Measurements from ENCODE around the gene P2RY13. TPM values are rescaled to one million over a fixed set of nuclear protein-coding genes. Genes with fewer than 3 reads are reported as not detected.

Gene P2RY13
- total RNA-seq (1 to 10 TPM in 2 of 9 donors, under 1 TPM in 7; 0.23 to 7.3 (median 0.50) TPM), polyA plus RNA-seq (under 1 TPM; 0.25 to 0.30 TPM)
- long read RNA-seq, donor 1, result 0 reads
- long read RNA-seq, donor 2, result 0 reads
- long read RNA-seq, donor 3, result 0 reads

GRCh38 chr3:151329363-151329762, at the start of gene P2RY13:
Gene P2RY13 (minus strand): TSS chr3:151329549. CDS start chr3:151329528, 21 bp downstream.
- intact Hi-C loops (cut with DNase I), result loop anchor here in 3 of 10 donors (5.0 kb wide), 2 partner anchors 102 to 162 kb away; no protein-coding TSS in a partner anchor
- Histone ChIP-seq H3K9me3 (no peaks in the 10 kb centered on the region), H3K4me3 (peak within 1 kb of the TSS in 9 of 12 donors; percentile 0 to 56 (median 17)), H3K36me3 (no peaks in the 10 kb centered on the region), H3K4me1 (peaks cover 0 to 42% (median 0%) of the 10 kb centered on the region in 12 donors), H3K27ac (peak within 1 kb of the TSS in 4 of 12 donors; percentile 20 to 72 (median 24)), H3K27me3 (no peaks in the 10 kb centered on the region)
- no peak for DNase-seq
- TF ChIP-seq POLR2A (IDR thresholded peaks at IDR 0.05), result no peak
- TF ChIP-seq, protein P1, sequence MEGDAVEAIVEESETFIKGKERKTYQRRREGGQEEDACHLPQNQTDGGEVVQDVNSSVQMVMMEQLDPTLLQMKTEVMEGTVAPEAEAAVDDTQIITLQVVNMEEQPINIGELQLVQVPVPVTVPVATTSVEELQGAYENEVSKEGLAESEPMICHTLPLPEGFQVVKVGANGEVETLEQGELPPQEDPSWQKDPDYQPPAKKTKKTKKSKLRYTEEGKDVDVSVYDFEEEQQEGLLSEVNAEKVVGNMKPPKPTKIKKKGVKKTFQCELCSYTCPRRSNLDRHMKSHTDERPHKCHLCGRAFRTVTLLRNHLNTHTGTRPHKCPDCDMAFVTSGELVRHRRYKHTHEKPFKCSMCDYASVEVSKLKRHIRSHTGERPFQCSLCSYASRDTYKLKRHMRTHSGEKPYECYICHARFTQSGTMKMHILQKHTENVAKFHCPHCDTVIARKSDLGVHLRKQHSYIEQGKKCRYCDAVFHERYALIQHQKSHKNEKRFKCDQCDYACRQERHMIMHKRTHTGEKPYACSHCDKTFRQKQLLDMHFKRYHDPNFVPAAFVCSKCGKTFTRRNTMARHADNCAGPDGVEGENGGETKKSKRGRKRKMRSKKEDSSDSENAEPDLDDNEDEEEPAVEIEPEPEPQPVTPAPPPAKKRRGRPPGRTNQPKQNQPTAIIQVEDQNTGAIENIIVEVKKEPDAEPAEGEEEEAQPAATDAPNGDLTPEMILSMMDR (IDR thresholded peaks at IDR 0.05), result no peak
- ATAC-seq, result no peak
- 80 to 91% (median 86%) methylated on average over 1 of the region's 1 CpG for WGBS, 4 donors

- H3K27ac ChIP-seq, result no peak overlapping the region
- TF ChIP-seq POLR2A (IDR thresholded peaks at IDR 0.05), result no peak
- TF ChIP-seq, protein P1 (IDR thresholded peaks at IDR 0.05), result no peak
- peaks cover 0 to 15% (median 0%) of the 10 kb centered on the region in 12 donors for H3K4me1 ChIP-seq
- H3K36me3 ChIP-seq, result no peaks in the 10 kb centered on the region
- DNase-seq (no peak), ATAC-seq (no peak)
- no peaks in the 10 kb centered on the region for H3K27me3 ChIP-seq
- WGBS, 4 donors, result 89 to 90% (median 89%) methylated on average over 8 of the region's 8 CpGs
- intact Hi-C loops (cut with DNase I), result no loop called here
- H3K9me3 ChIP-seq, result no peaks in the 10 kb centered on the region
- H3K4me3 ChIP-seq, result no peak overlapping the region
Observed at GRCh38 chr3:151377768-151378385, 48.5 kb upstream of the P2RY13 start.

GRCh38 chr3:151372063-151372820, 42.9 kb upstream of the P2RY13 start:
- ATAC-seq (no peak), DNase-seq (no peak)
- no peaks in the 10 kb centered on the region for H3K36me3 ChIP-seq
- H3K4me1 ChIP-seq, result no peaks in the 10 kb centered on the region
- no peaks in the 10 kb centered on the region for H3K9me3 ChIP-seq
- no peak overlapping the region for H3K27ac ChIP-seq
- intact Hi-C loops (cut with DNase I), result no loop called here
- H3K4me3 ChIP-seq, result no peak overlapping the region
- TF ChIP-seq POLR2A (IDR thresholded peaks at IDR 0.05), result no peak
- TF ChIP-seq, protein P1 (IDR thresholded peaks at IDR 0.05), result no peak
- 81 to 93% (median 84%) methylated on average over 4 of the region's 4 CpGs for WGBS, 4 donors
- H3K27me3 ChIP-seq, result no peaks in the 10 kb centered on the region

DNA sequence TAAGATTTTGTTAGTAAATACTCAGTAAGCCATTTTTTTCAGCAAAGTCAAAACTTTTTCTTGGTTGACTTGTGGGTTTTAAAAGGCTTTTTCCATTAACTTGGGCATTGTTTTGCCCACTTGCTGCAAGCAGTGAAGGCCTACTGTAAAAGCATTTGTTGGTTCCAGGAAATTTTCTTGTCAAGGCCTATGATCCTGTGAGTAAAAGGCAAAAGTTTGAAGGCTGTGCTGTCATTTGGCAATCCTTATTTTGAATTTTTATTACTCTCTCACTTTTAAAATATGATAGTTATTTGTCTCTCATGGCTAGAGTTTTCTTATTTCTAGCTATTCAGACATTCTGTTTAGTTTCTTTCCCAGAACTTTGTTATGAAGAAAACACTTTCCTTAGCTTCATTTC, 42.2 kb upstream of the P2RY13 start:
- Histone ChIP-seq H3K4me3 (no peak overlapping the region), H3K27me3 (no peaks in the 10 kb centered on the region), H3K9me3 (no peaks in the 10 kb centered on the region), H3K36me3 (no peaks in the 10 kb centered on the region), H3K4me1 (no peaks in the 10 kb centered on the region), H3K27ac (no peak overlapping the region)
- TF ChIP-seq, protein P1 (IDR thresholded peaks at IDR 0.05), result no peak
- no peak for TF ChIP-seq POLR2A (IDR thresholded peaks at IDR 0.05)
- intact Hi-C loops (cut with DNase I), result no loop called here
- ATAC-seq (no peak), DNase-seq (no peak)

All from heart left ventricle (tissue), 16 donors.